Endothelial cell (in vitro differentiated cells): ENCODE measurements around the gene ZNF581. TPM values are rescaled to one million over a fixed set of nuclear protein-coding genes. Genes with fewer than 3 reads are reported as not detected.

Source experiments
- DNase-seq: peaks from one replicate; pipeline ENCODE4 v3.0.0; 2021; ENCODE audit warnings: low spot score
- H3K27ac Mint-ChIP-seq: one replicate; pipeline ENCODE4 v1.8.0; 2021; ENCODE audit warnings: mixed read lengths, inconsistent platforms; ENCODE audit not compliant: unreplicated experiment
- H3K27me3 Mint-ChIP-seq: one replicate; pipeline ENCODE4 v1.8.0; 2021; ENCODE audit warnings: mild to moderate bottlenecking, moderate library complexity, mixed read lengths, inconsistent platforms; ENCODE audit not compliant: unreplicated experiment
- H3K36me3 Mint-ChIP-seq: one replicate; pipeline ENCODE4 v1.8.0; 2021; ENCODE audit warnings: mild to moderate bottlenecking, low read depth, mixed read lengths, inconsistent platforms; ENCODE audit not compliant: unreplicated experiment
- H3K4me1 Mint-ChIP-seq: one replicate; pipeline ENCODE4 v1.8.0; 2021; ENCODE audit warnings: mild to moderate bottlenecking, mixed read lengths, inconsistent platforms; ENCODE audit not compliant: unreplicated experiment
- H3K4me3 Mint-ChIP-seq: one replicate; pipeline ENCODE4 v1.8.0; 2021; ENCODE audit warnings: mild to moderate bottlenecking, mixed read lengths, inconsistent platforms; ENCODE audit not compliant: unreplicated experiment
- H3K9me3 Mint-ChIP-seq: one replicate; pipeline ENCODE4 v1.8.0; 2021; ENCODE audit warnings: mixed read lengths, inconsistent platforms; ENCODE audit not compliant: unreplicated experiment
- CTCF ChIP-seq: fragments of 200-600 bp; sonication (generic); IDR thresholded peaks from one replicate; pipeline ENCODE4 v1.5.0; 2021; ENCODE audit warnings: antibody characterized with exemption; ENCODE audit not compliant: unreplicated experiment
- total RNA-seq: library from RNA; stranded (reverse); fragmentation: NEBNext Ultra II Directional; extraction: Animal tissue kit (Norgen Biotek cat#: 25700); gene quantifications from one replicate; pipeline ENCODE4 v1.2.1, GENCODE V29; 2021; ENCODE audit not compliant: unreplicated experiment

Gene ZNF581
- total RNA-seq, 1 donor from 2014 or later = 47.2 TPM

- H3K36me3 Mint-ChIP-seq = peaks cover 20% of the 10 kb centered on the region
- peak overlapping the region; percentile 95 for H3K27ac Mint-ChIP-seq
- peak overlapping the region; percentile 89 for H3K4me3 Mint-ChIP-seq
- peaks cover 29% of the 10 kb centered on the region for H3K27me3 Mint-ChIP-seq
- peaks cover 13% of the 10 kb centered on the region for H3K4me1 Mint-ChIP-seq
- no peaks in the 10 kb centered on the region for H3K9me3 Mint-ChIP-seq
- TF ChIP-seq CTCF = no peak
- DNase-seq = no peak
Observed at GRCh38 chr19:55600662-55601028, 42.8 kb upstream of the ZNF581 start.

- H3K36me3 Mint-ChIP-seq = peaks cover 19% of the 10 kb centered on the region
- no peak for DNase-seq
- TF ChIP-seq CTCF = no peak
- H3K9me3 Mint-ChIP-seq = peaks cover 1% of the 10 kb centered on the region
- H3K4me1 Mint-ChIP-seq = peaks cover 17% of the 10 kb centered on the region
- H3K27ac Mint-ChIP-seq = peak overlapping the region; percentile 95
- peak overlapping the region; percentile 89 for H3K4me3 Mint-ChIP-seq
- H3K27me3 Mint-ChIP-seq = peaks cover 30% of the 10 kb centered on the region
Observed at GRCh38 chr19:55601084-55601483, 42.4 kb upstream of the ZNF581 start.

GRCh38 chr19:55602104-55603001 is 41.1 kb upstream of the ZNF581 start:
- Mint-ChIP-seq H3K27me3 (peaks cover 36% of the 10 kb centered on the region), H3K4me1 (peaks cover 28% of the 10 kb centered on the region), H3K9me3 (peaks cover 6% of the 10 kb centered on the region), H3K4me3 (peak overlapping the region; percentile 16), H3K27ac (no peak overlapping the region), H3K36me3 (peaks cover 18% of the 10 kb centered on the region)
- no peak for TF ChIP-seq CTCF
- DNase-seq = no peak

GRCh38 chr19:55603115-55603514 is 40.3 kb upstream of the ZNF581 start:
- peaks cover 6% of the 10 kb centered on the region for H3K9me3 Mint-ChIP-seq
- H3K4me3 Mint-ChIP-seq = peak overlapping the region; percentile 81
- peaks cover 23% of the 10 kb centered on the region for H3K36me3 Mint-ChIP-seq
- no peak overlapping the region for H3K27ac Mint-ChIP-seq
- peaks cover 39% of the 10 kb centered on the region for H3K27me3 Mint-ChIP-seq
- DNase-seq = no peak
- peaks cover 30% of the 10 kb centered on the region for H3K4me1 Mint-ChIP-seq
- TF ChIP-seq CTCF = no peak
